CD8-positive, alpha-beta memory T cell (primary cell): Measurements from ENCODE around the gene GAS2. TPM values are rescaled to one million over a fixed set of nuclear protein-coding genes. Genes with fewer than 3 reads are reported as not detected.

Experiments used
- CTCF ChIA-PET: fragments of 350-600 bp; sonication (Branson Sonifier 250); formaldehyde crosslinking; loops from one replicate; lab custom pipeline; 2021; ENCODE audit warnings: antibody characterized with exemption; lab: Charles Lee
- POLR2A ChIA-PET: fragments of 350-600 bp; sonication (Branson Sonifier 250); formaldehyde crosslinking; loops from one replicate; lab custom pipeline; 2021; ENCODE audit warnings: antibody characterized with exemption; lab: Charles Lee
- DNase-seq, 5 donors: peaks; one replicate each; pipeline versions ENCODE4 v3.0.0 to v3.0.0-alpha.2; 2020 to 2022; ENCODE audit warnings: mixed read lengths in 1 of 5
- H3K27ac ChIP-seq: one replicate; pipeline ENCODE4 v1.7.0; 2013; ENCODE audit warnings: low read depth, mild to moderate bottlenecking, low read length, moderate library complexity
- H3K27me3 ChIP-seq: 2 replicates; pipeline ENCODE4 v1.7.0; 2013; ENCODE audit warnings: low read length, mild to moderate bottlenecking; ENCODE audit not compliant: insufficient read depth, poor library complexity, severe bottlenecking
- H3K36me3 ChIP-seq: 2 replicates; pipeline ENCODE4 v1.7.0; 2013; ENCODE audit warnings: mild to moderate bottlenecking, low read length, moderate library complexity; ENCODE audit not compliant: insufficient read depth
- H3K4me1 ChIP-seq: 2 replicates; pipeline ENCODE4 v1.7.0; 2013; ENCODE audit warnings: mild to moderate bottlenecking, low read length, moderate library complexity; ENCODE audit not compliant: insufficient read depth
- H3K4me3 ChIP-seq: 2 replicates; pipeline ENCODE4 v1.7.0; 2013; ENCODE audit warnings: mild to moderate bottlenecking, low read length
- H3K9me3 ChIP-seq: 2 replicates; pipeline ENCODE4 v1.7.0; 2013; ENCODE audit warnings: mild to moderate bottlenecking, low read length
- H3K27ac Mint-ChIP-seq, 8 donors: one replicate each; pipeline ENCODE4 v1.8.0; 2020 to 2021; ENCODE audit warnings: mixed read lengths in 8 of 8, mild to moderate bottlenecking in 6 of 8, inconsistent platforms in 3 of 8, moderate library complexity in 3 of 8
- H3K27me3 Mint-ChIP-seq, 2 donors: one replicate each; pipeline ENCODE4 v1.8.0; 2020 to 2021; ENCODE audit warnings: mixed read lengths in 2 of 2, mild to moderate bottlenecking in 1 of 2, moderate library complexity in 1 of 2
- H3K36me3 Mint-ChIP-seq, 3 donors: one replicate each; pipeline ENCODE4 v1.8.0; 2020 to 2021; ENCODE audit warnings: mixed read lengths in 3 of 3, inconsistent platforms in 1 of 3, mild to moderate bottlenecking in 1 of 3
- H3K4me1 Mint-ChIP-seq, 3 donors: one replicate each; pipeline ENCODE4 v1.8.0; 2020 to 2021; ENCODE audit warnings: mixed read lengths in 3 of 3, inconsistent platforms in 1 of 3, mild to moderate bottlenecking in 1 of 3
- H3K4me3 Mint-ChIP-seq, 7 donors: one replicate each; pipeline ENCODE4 v1.8.0; 2020 to 2021; ENCODE audit warnings: mixed read lengths in 7 of 7, mild to moderate bottlenecking in 6 of 7, moderate library complexity in 4 of 7, inconsistent platforms in 2 of 7
- H3K9me3 Mint-ChIP-seq, 5 donors: one replicate each; pipeline ENCODE4 v1.8.0; 2020 to 2022; ENCODE audit warnings: mixed read lengths in 5 of 5, mild to moderate bottlenecking in 3 of 5, moderate library complexity in 2 of 5, inconsistent platforms in 1 of 5
- polyA plus RNA-seq: library from polyadenylated mRNA; unstranded; fragments of 300-500 nt; fragmentation: Illumina TruSeq; gene quantifications from one replicate; pipeline ENCODE4 v1.2.3, GENCODE V29; 2021
- total RNA-seq, 2 experiments: library from RNA; stranded (reverse); gene quantifications; one replicate each; pipeline ENCODE4 v1.2.3, GENCODE V29; 2021

GAS2 gene
- total and polyA plus RNA-seq, 3 experiments from 2014 or later: 1.7 to 3.5 (median 2.7) TPM

- Histone ChIP-seq H3K27me3 (no peaks in the 10 kb centered on the region), H3K4me1 (no peaks in the 10 kb centered on the region), H3K36me3 (no peaks in the 10 kb centered on the region), H3K27ac (no peak overlapping the region), H3K9me3 (no peaks in the 10 kb centered on the region), H3K4me3 (no peak overlapping the region)
- Mint-ChIP-seq H3K36me3 (no peaks in the 10 kb centered on the region), H3K27me3 (peaks cover 0 to 1% of the 10 kb centered on the region in 2 donors), H3K4me3 (no peak overlapping the region), H3K9me3 (no peaks in the 10 kb centered on the region), H3K27ac (no peak overlapping the region), H3K4me1 (no peaks in the 10 kb centered on the region)
- no peak for DNase-seq
- ChIA-PET POLR2A (no interaction called here), CTCF (interaction anchor here (0.9 kb wide), 1 partner anchor 19 kb away, joined by 4 read pairs; no protein-coding TSS in a partner anchor)
Measured at GRCh38 chr11:22768281-22768680, 101.9 kb downstream of the GAS2 start.

GRCh38 chr11:22769081-22769480 is 102.7 kb downstream of the GAS2 start:
- Histone ChIP-seq H3K4me1 (no peaks in the 10 kb centered on the region), H3K4me3 (no peak overlapping the region), H3K9me3 (no peaks in the 10 kb centered on the region), H3K36me3 (no peaks in the 10 kb centered on the region), H3K27me3 (no peaks in the 10 kb centered on the region), H3K27ac (no peak overlapping the region)
- Mint-ChIP-seq H3K4me1 (no peaks in the 10 kb centered on the region), H3K27ac (no peak overlapping the region), H3K36me3 (no peaks in the 10 kb centered on the region), H3K9me3 (no peaks in the 10 kb centered on the region), H3K27me3 (peaks cover 1 to 4% of the 10 kb centered on the region in 2 donors), H3K4me3 (no peak overlapping the region)
- DNase-seq: no peak
- ChIA-PET POLR2A (no interaction called here), CTCF (no interaction called here)

- Mint-ChIP-seq H3K27me3 (peaks cover 0 to 12% of the 10 kb centered on the region in 2 donors), H3K36me3 (no peaks in the 10 kb centered on the region), H3K9me3 (no peaks in the 10 kb centered on the region), H3K4me1 (no peaks in the 10 kb centered on the region), H3K4me3 (no peak overlapping the region), H3K27ac (no peak overlapping the region)
- ChIA-PET CTCF (no interaction called here), POLR2A (no interaction called here)
- DNase-seq: no peak
- Histone ChIP-seq H3K27ac (no peak overlapping the region), H3K4me1 (no peaks in the 10 kb centered on the region), H3K9me3 (no peaks in the 10 kb centered on the region), H3K36me3 (no peaks in the 10 kb centered on the region), H3K4me3 (no peak overlapping the region), H3K27me3 (no peaks in the 10 kb centered on the region)
Measured at GRCh38 chr11:22774716-22775115, 108.3 kb downstream of the GAS2 start.

GRCh38 chr11:22775248-22775647 is 108.8 kb downstream of the GAS2 start:
- DNase-seq: no peak
- ChIA-PET CTCF (no interaction called here), POLR2A (interaction anchor here (0.7 kb wide), 1 partner anchor 149 kb away, joined by 3 read pairs; no protein-coding TSS in a partner anchor)
- Histone ChIP-seq H3K4me1 (no peaks in the 10 kb centered on the region), H3K27ac (no peak overlapping the region), H3K4me3 (no peak overlapping the region), H3K9me3 (no peaks in the 10 kb centered on the region), H3K27me3 (no peaks in the 10 kb centered on the region), H3K36me3 (no peaks in the 10 kb centered on the region)
- Mint-ChIP-seq H3K9me3 (no peaks in the 10 kb centered on the region), H3K27me3 (peaks cover 0 to 12% of the 10 kb centered on the region in 2 donors), H3K36me3 (no peaks in the 10 kb centered on the region), H3K4me1 (no peaks in the 10 kb centered on the region), H3K4me3 (no peak overlapping the region), H3K27ac (no peak overlapping the region)

GRCh38 chr11:22778642-22779041 is 112.2 kb downstream of the GAS2 start:
- no peak overlapping the region for H3K27ac ChIP-seq
- no peak overlapping the region for H3K4me3 Mint-ChIP-seq
- peaks cover 6 to 10% (median 8%) of the 10 kb centered on the region in 3 donors for H3K4me1 Mint-ChIP-seq
- H3K4me1 ChIP-seq: no peaks in the 10 kb centered on the region
- no peaks in the 10 kb centered on the region for H3K9me3 ChIP-seq
- ChIA-PET POLR2A (no interaction called here), CTCF (no interaction called here)
- no peaks in the 10 kb centered on the region for H3K36me3 Mint-ChIP-seq
- H3K36me3 ChIP-seq: no peaks in the 10 kb centered on the region
- no peak for DNase-seq
- no peaks in the 10 kb centered on the region for H3K27me3 ChIP-seq
- H3K27ac Mint-ChIP-seq: no peak overlapping the region
- H3K9me3 Mint-ChIP-seq: no peaks in the 10 kb centered on the region
- no peak overlapping the region for H3K4me3 ChIP-seq
- peaks cover 0 to 15% of the 10 kb centered on the region in 2 donors for H3K27me3 Mint-ChIP-seq

GRCh38 chr11:22779850-22780249 is 113.4 kb downstream of the GAS2 start:
- CTCF ChIA-PET: interaction anchor here (0.7 kb wide), 1 partner anchor 447 kb away, joined by 3 read pairs; no protein-coding TSS in a partner anchor
- no peak for DNase-seq
- POLR2A ChIA-PET: no interaction called here
- Mint-ChIP-seq H3K9me3 (no peaks in the 10 kb centered on the region), H3K27ac (no peak overlapping the region), H3K4me3 (no peak overlapping the region), H3K27me3 (peaks cover 0 to 12% of the 10 kb centered on the region in 2 donors), H3K4me1 (peaks cover 6 to 10% (median 8%) of the 10 kb centered on the region in 3 donors), H3K36me3 (no peaks in the 10 kb centered on the region)
- Histone ChIP-seq H3K36me3 (no peaks in the 10 kb centered on the region), H3K27me3 (no peaks in the 10 kb centered on the region), H3K27ac (no peak overlapping the region), H3K4me1 (no peaks in the 10 kb centered on the region), H3K4me3 (no peak overlapping the region), H3K9me3 (no peaks in the 10 kb centered on the region)

GRCh38 chr11:22780952-22781593 is 114.7 kb downstream of the GAS2 start:
- peaks cover 0 to 14% of the 10 kb centered on the region in 2 donors for H3K27me3 Mint-ChIP-seq
- H3K27me3 ChIP-seq: no peaks in the 10 kb centered on the region
- no peaks in the 10 kb centered on the region for H3K4me1 ChIP-seq
- no peak overlapping the region for H3K4me3 ChIP-seq
- H3K9me3 ChIP-seq: no peaks in the 10 kb centered on the region
- H3K27ac Mint-ChIP-seq: peak overlapping the region in 5 of 8 donors; percentile 0 to 80 (median 10)
- no peaks in the 10 kb centered on the region for H3K36me3 Mint-ChIP-seq
- peak in 1 of 5 donors; percentile 1 for DNase-seq
- H3K9me3 Mint-ChIP-seq: no peaks in the 10 kb centered on the region
- H3K36me3 ChIP-seq: no peaks in the 10 kb centered on the region
- no peak overlapping the region for H3K27ac ChIP-seq
- POLR2A ChIA-PET: no interaction called here
- CTCF ChIA-PET: no interaction called here
- H3K4me3 Mint-ChIP-seq: no peak overlapping the region
- peaks cover 6 to 10% (median 8%) of the 10 kb centered on the region in 3 donors for H3K4me1 Mint-ChIP-seq

GRCh38 chr11:22785251-22785650 is 118.8 kb downstream of the GAS2 start:
- Mint-ChIP-seq H3K4me1 (peaks cover 6 to 10% (median 8%) of the 10 kb centered on the region in 3 donors), H3K4me3 (no peak overlapping the region), H3K9me3 (no peaks in the 10 kb centered on the region), H3K27ac (no peak overlapping the region), H3K27me3 (peaks cover 0 to 17% of the 10 kb centered on the region in 2 donors), H3K36me3 (no peaks in the 10 kb centered on the region)
- no peaks in the 10 kb centered on the region for H3K9me3 ChIP-seq
- no peaks in the 10 kb centered on the region for H3K27me3 ChIP-seq
- no peaks in the 10 kb centered on the region for H3K4me1 ChIP-seq
- DNase-seq: no peak
- no peaks in the 10 kb centered on the region for H3K36me3 ChIP-seq
- H3K4me3 ChIP-seq: no peak overlapping the region
- ChIA-PET CTCF (no interaction called here), POLR2A (no interaction called here)
- no peak overlapping the region for H3K27ac ChIP-seq
